Fibroblast of the aortic adventitia (primary cell): ENCODE data around the gene EIF4B. TPM values are rescaled to one million over a fixed set of nuclear protein-coding genes. Genes with fewer than 3 reads are reported as not detected.

Source experiments
- DNase-seq: peaks from one replicate; pipeline ENCODE4 v3.0.0-alpha.2; 2010; ENCODE audit warnings: low read depth
- H3K4me3 ChIP-seq: 2 replicates; pipeline ENCODE4 v1.5.1; 2011; ENCODE audit warnings: low read depth, mild to moderate bottlenecking, control low read depth, low read length, moderate library complexity
- total RNA-seq: library from RNA; depleted of rRNA; stranded (reverse); fragments of >200 nt; gene quantifications from 2 replicates; pipeline ENCODE4 v1.2.3, GENCODE V29; 2012; ENCODE audit warnings: low replicate concordance
- TF ChIP-seq, protein P1 (sequence below): IDR thresholded peaks from 2 replicates; pipeline ENCODE4 v1.5.1; 2011; ENCODE audit warnings: mild to moderate bottlenecking, low read length, control low read depth, inconsistent platforms; ENCODE audit not compliant: insufficient read depth

EIF4B gene
- total RNA-seq, 1 donor = 1,016 TPM

DNA sequence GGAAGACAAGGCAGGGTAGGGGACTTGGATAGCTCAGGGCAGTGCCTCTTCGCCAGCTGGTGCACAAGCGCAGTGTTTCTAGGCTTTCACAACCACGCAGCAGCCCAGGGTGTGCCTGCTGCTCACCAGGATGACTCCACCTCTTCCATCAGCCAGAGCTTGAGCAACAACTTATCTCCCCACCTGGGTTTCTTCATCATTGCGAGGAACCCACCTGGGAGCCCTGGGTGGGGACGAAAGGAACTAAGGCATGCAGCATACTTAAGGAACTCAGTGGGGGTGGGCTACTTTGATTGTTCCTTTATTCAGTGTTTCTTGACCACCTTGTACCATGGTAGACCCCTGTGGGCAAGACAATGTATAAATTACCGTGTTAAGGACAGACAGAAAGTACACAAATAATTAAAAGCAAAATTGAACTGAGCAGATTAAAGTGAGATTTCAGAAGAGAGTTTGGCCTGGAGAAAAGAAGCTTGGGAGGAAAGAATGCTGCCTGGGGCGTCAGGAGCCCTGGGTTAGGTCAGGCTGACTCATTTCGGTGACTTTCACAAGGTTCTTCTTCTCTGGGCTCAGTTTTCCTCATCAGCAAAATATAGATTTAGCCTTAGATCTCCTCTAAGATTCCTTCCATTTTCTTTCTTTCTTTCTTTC is 34.5 kb upstream of the EIF4B start:
- peak; percentile 73 for DNase-seq

DNA sequence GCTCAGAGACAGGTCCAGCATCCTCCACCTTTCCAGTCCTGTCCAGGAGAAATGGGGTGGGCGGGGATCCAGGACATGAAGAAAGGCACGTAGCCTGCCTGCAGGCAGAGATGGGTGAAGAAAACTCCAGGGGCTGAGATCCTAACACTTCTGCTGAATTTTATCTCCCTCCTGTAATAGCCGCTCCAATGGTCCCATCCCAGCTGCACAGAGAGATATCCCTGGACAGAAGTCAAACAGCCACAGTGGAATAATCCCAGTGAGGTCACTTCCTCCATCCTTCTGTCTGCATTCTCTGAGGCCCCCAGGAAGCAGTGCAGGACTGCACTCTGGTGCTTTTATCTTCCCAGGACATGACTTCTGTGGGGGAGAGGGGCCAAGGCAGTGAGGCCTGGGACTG is 31.1 kb upstream of the EIF4B start:
- TF ChIP-seq, protein P1, sequence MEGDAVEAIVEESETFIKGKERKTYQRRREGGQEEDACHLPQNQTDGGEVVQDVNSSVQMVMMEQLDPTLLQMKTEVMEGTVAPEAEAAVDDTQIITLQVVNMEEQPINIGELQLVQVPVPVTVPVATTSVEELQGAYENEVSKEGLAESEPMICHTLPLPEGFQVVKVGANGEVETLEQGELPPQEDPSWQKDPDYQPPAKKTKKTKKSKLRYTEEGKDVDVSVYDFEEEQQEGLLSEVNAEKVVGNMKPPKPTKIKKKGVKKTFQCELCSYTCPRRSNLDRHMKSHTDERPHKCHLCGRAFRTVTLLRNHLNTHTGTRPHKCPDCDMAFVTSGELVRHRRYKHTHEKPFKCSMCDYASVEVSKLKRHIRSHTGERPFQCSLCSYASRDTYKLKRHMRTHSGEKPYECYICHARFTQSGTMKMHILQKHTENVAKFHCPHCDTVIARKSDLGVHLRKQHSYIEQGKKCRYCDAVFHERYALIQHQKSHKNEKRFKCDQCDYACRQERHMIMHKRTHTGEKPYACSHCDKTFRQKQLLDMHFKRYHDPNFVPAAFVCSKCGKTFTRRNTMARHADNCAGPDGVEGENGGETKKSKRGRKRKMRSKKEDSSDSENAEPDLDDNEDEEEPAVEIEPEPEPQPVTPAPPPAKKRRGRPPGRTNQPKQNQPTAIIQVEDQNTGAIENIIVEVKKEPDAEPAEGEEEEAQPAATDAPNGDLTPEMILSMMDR = no peak
- peak; percentile 58 for DNase-seq

More for the DNA sequence above, 34.5 kb upstream of the EIF4B start:
- TF ChIP-seq, protein P1 = no peak
- no peak overlapping the region for H3K4me3 ChIP-seq

DNA sequence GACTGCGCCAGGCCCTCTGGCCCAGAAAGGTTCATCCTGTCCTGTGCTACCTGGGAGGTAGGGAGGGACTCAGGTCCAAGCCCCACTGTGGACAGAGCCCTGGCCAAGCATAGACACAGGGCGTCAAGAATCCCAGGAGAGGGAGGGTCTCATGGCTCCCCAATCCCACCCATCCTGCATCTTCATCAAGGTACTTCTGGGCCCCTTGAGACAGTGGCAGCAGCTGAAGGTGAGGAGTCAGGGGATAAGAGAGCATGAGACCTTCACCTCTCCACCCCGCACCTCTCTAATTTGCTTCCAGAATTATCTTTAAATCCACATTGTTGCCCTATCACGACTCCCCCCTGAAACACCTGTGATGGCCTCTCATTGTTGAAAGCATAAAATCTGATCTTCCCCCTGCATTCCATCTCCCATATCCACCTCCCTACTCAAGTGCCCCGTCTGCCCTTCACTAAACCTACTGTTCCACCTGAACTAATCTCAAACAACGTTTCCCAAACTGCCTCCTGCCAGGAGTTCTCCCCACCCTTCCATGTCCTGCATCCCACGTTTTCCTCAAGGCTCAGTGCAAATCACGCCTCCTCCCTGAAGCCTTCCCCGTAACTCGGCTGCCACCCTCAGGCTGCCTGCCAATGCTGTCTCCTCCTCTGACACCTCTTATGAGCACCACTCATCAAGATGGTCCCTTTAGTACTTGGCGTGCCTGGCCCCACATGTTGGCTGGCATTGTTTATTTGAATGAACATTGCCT is 30.3 kb upstream of the EIF4B start:
- TF ChIP-seq, protein P1 = no peak
- no peak overlapping the region for H3K4me3 ChIP-seq
- no peak for DNase-seq

More for the DNA sequence above, 31.1 kb upstream of the EIF4B start:
- no peak overlapping the region for H3K4me3 ChIP-seq

DNA sequence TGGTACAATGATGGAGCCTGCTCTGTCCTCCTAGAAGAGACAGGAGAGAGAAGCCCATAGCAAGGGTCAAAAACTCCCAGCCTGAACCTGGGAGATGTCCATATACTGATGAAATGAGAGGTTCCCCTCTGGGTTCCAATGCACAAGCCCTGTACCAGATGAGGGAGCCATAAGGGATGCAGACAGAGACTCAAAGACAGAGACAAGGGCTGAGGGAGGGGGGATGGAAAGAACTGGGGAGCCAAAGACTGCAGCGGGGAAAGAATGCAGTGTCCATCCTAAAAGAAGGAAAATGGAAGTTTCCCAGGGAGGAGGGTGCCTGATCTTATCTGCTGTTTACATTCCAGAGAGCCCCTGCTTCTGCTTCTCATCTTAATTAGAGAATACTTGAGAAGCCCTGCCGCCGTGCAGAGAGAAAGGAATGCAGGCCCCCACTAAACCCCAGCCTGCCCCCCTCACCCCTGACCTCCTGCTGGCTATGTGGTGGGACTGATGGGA is 29.6 kb upstream of the EIF4B start:
- peak; percentile 78 for DNase-seq
- TF ChIP-seq, protein P1 = no peak
- no peak overlapping the region for H3K4me3 ChIP-seq

DNA sequence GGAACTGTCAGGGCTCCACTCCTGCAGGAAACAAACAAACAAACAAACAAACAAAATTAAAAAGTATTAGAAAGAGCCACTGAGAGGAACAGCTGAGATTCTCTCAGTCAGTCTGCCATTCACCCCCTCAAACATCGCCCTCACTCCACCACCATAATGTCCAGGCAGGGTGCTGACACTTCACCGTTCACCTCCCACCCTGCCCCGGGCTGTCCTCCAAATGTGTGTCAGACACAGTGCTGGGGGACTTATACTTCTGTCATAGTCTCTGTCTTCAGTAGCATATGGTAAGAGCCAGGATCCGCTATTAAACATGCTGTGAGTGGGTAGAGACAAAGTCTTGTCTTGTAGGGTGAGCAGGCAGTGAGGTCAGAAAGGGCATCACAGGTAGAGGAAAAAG is 29.1 kb upstream of the EIF4B start:
- no peak overlapping the region for H3K4me3 ChIP-seq
- TF ChIP-seq, protein P1 = no peak
- no peak for DNase-seq

DNA sequence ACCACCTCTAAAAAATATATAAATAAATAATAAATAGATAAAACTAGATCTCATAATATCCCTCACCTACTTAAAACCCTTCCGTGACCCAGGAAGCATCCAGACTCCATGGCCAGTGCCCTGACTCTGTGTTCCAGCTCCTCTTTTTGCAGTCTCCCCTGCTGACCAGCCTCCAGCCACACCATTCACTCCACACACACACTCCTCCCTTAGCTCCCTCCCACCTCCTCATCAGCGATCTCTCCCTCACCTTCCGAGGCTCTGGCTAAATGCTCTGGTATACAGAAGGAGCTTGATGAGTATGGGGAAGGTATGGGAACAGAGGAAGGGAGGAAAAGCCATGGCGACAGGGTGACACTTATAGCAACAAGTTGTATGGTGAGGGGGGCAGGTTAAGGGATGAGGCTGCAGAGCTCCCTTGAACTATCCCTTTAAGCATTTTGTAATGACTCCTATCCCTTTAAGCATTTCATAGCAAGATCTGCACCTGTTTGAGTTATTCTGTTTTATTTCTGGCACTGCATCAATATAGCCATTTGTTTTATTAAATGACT is 26.1 kb upstream of the EIF4B start:
- TF ChIP-seq, protein P1 = no peak
- H3K4me3 ChIP-seq = no peak overlapping the region
- no peak for DNase-seq
